ENCODE results near the gene FNTB.

- TF ChIP-seq CTCF (IDR thresholded peaks at IDR 0.05; ENCODE audit: extremely low read depth in 1 of 2, insufficient read depth in 1 of 2, low read depth in 1 of 2, low read length in 2 of 2): no peak
- no peak for TF ChIP-seq POLR2AphosphoS5 (IDR thresholded peaks at IDR 0.05; ENCODE audit: insufficient read depth, low read depth, low read length)
- TF ChIP-seq MAX (IDR thresholded peaks at IDR 0.05; ENCODE audit: insufficient read depth, insufficient read length): no peak
- TF ChIP-seq MYC (IDR thresholded peaks at IDR 0.05; ENCODE audit: low read depth, low read length): no peak
- no peak for TF ChIP-seq EZH2 (IDR thresholded peaks at IDR 0.05; ENCODE audit: borderline replicate concordance, low read depth, low read length, severe bottlenecking)
- TF ChIP-seq JUN (IDR thresholded peaks at IDR 0.05; ENCODE audit: borderline replicate concordance, insufficient read depth, insufficient read length, low read depth): no peak
- TF ChIP-seq POLR2A (IDR thresholded peaks at IDR 0.05; ENCODE audit: low read depth, low read length): no peak
- TF ChIP-seq FOS (IDR thresholded peaks at IDR 0.05; ENCODE audit: borderline replicate concordance, insufficient read depth, low read length): no peak
- no peak for TF ChIP-seq GATA2 (IDR thresholded peaks at IDR 0.05; ENCODE audit: insufficient read depth, insufficient read length, low read depth, low read length)
Measured at GRCh38 chr14:64940336-64940910, 46.3 kb upstream of the FNTB start.

Data from endothelial cell of umbilical vein (primary cell).